ENCODE measurements around the gene LRBA.

Gene LRBA

GRCh38 chr4:150874338-150875226 lies 140.5 kb downstream of the LRBA start:
- DNase-seq (ENCODE audit: low spot score) = no peak

DNA sequence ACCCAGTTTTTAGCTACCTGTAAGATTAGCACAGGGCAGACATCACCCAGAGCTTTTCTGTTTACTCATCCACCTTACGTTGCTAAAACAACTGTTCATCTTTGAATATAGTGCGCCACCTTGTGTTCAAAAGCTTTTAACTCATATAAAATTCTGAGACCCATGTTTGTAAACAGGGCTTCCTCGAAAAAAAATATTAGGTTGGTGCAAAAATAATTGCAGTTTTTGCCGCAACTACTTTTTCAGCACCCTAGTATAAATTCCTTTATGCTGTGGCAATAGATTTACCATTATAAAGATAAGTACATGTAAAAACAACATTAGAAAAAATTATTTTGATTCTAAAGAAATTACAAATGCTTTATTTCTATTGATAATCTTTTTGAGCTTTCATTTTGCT lies 147.9 kb downstream of the LRBA start:
- peak; percentile 93 for DNase-seq (ENCODE audit: low spot score)

- no peak for DNase-seq (ENCODE audit: low spot score)
Measured at GRCh38 chr4:150863456-150863855, 151.6 kb downstream of the LRBA start.

DNA sequence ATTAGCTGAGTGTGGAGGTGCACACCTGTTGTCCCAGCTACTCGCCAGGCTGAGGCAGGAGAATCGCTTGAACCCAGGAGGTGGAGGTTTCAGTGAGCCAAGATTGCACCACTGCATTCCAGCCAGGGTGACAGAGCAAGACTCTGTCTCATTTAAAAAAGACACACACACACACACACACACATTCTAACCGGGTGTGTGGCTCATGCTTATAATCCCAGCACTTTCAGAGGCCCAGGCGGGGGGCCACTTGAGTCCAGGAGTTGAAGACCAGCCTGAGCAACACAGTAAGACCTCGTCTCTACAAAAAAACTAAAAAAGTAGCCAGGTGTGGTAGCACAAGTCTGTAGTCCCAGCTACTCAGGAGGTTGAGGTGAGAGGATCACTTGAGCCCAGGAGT lies 152.3 kb downstream of the LRBA start:
- no peak for DNase-seq (ENCODE audit: low spot score)

- no peak for DNase-seq (ENCODE audit: low spot score)
Measured at GRCh38 chr4:150859453-150859852, 155.6 kb downstream of the LRBA start.

- DNase-seq (ENCODE audit: low spot score) = no peak
Measured at GRCh38 chr4:150855981-150856510, 159.0 kb downstream of the LRBA start.

DNA sequence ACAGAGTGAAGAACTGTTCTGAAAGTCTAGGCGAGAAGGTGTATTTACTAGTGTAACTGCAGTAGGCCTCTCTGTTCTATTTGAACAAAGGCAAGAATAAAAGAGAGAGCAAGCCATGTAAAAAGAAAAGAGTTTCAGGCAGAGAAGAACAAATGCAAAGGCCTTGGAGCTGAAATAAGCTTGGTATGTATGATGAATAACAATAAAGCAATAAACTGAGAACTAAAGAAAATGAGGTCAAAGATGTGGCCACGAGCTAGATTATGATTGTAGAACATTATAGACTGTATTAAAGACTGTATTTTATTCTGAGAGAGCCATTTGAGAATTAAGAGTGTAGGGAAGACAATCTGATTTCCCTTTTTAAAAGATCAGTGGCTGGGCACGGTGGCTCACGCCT lies 160.5 kb downstream of the LRBA start:
- DNase-seq (ENCODE audit: low spot score) = no peak

- no peak for DNase-seq (ENCODE audit: low spot score)
Measured at GRCh38 chr4:150853882-150854281, 161.2 kb downstream of the LRBA start.

- no peak for DNase-seq (ENCODE audit: low spot score)
Measured at GRCh38 chr4:150852216-150852615, 162.9 kb downstream of the LRBA start.

- no peak for DNase-seq (ENCODE audit: low spot score)
Measured at GRCh38 chr4:150849016-150849415, 166.1 kb downstream of the LRBA start.

GRCh38 chr4:150828159-150828558 lies 186.9 kb downstream of the LRBA start:
- no peak for DNase-seq (ENCODE audit: low spot score)

- no peak for DNase-seq (ENCODE audit: low spot score)
Measured at GRCh38 chr4:150827226-150827625, 187.9 kb downstream of the LRBA start.

DNA sequence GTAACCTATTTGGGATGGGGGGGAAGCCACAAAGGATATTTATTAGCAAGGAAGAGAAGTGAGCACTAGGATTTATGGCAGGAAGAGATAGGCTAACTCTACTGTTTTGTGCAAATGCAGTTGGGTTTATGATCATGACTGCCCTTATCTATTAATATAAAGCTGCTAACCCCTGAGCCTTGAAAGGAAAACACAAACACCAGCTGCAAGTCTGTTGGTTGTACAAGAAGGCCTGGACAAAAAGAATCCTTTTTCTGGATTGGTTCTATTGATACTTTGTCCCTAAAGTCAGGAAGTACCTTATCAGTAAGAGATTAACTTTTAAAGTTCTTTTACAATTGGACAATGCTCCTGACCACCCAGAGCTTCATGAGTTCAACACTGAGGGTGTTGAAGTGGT lies 188.8 kb downstream of the LRBA start:
- no peak for DNase-seq (ENCODE audit: low spot score)

- DNase-seq (ENCODE audit: low spot score) = no peak
Measured at GRCh38 chr4:150822407-150822806, 192.7 kb downstream of the LRBA start.

GRCh38 chr4:150821641-150822040 lies 193.4 kb downstream of the LRBA start:
- no peak for DNase-seq (ENCODE audit: low spot score)

- DNase-seq (ENCODE audit: low spot score) = no peak
Measured at GRCh38 chr4:150820409-150820808, 194.7 kb downstream of the LRBA start.

DNA sequence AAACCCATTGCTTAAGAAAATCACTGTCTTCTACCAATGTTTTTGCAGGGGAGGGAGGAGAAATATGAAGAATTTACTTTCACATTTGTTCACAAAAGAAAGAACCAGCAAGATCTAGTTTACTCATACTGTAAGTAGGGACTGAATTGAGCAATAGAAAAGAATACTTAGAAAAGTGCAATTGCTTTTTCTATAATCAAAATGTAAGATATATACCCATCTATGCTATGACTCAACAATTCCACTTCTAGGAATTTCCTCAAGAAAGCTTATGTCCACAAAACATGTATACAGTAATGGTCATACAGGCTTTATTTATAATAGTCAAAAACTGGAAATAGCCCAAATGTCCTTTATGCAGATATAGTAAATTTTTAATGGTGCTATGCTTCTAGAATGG lies 196.4 kb downstream of the LRBA start:
- DNase-seq (ENCODE audit: low spot score) = no peak

GRCh38 chr4:150817804-150818528 lies 197.1 kb downstream of the LRBA start:
- DNase-seq (ENCODE audit: low spot score) = no peak

DNA sequence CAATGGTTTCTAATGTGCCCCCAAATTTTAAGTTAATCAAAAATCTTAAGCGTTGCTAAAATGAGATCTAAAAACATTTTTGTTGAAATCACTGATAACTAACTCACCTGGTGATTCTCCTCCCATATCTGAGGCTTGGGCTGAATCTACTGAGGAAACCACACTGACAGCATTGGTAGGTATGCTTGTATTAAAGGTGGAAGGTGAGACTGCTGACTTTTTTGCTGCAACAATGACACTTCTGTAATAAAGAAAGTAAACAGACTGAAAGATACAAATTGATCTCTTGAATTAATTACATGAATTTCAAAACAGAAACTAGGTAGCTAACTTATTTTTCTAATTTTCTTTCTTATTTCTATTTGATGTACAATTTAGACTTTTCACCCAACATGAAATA lies 198.1 kb downstream of the LRBA start:
- DNase-seq (ENCODE audit: low spot score) = no peak

- DNase-seq (ENCODE audit: low spot score) = no peak
Measured at GRCh38 chr4:150816491-150816890, 198.6 kb downstream of the LRBA start.

DNA sequence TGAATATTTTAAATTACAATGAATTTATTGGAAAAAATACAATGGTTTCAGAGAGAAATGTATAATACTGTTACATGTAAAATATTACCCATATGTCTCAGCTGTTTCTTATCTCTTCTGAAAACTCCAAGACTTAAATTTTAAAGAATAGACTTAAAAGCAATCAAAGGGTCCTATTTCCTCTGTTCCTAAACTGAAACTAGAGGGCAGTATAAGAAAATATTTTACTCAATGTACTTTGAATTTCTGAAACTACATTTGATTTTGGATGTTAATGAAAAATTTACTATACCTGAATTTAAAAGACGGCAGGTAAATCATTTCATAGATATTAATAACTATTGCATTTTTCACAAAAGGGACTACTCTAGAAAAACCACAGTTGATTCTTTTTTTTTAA lies 200.2 kb downstream of the LRBA start:
- no peak for DNase-seq (ENCODE audit: low spot score)

- DNase-seq (ENCODE audit: low spot score) = no peak
Measured at GRCh38 chr4:150805183-150806025, 209.7 kb downstream of the LRBA start.

Data from NAMALWA (cell line).